Lower leg skin (tissue), 4 donors: ENCODE data around the gene ANKRD45. TPM values are rescaled to one million over a fixed set of nuclear protein-coding genes. Genes with fewer than 3 reads are reported as not detected.
"Not testable (repeated sequence)": the region's sequence is repeated elsewhere in the genome, so short reads cannot be mapped to it uniquely, and the experiment has no call there.

Experiments
- DNase-seq, 2 donors: peaks; one replicate each; pipeline ENCODE4 v3.0.0-alpha.2; 2019; ENCODE audit warnings: low spot score in 2 of 2
- H3K4me3 ChIP-seq: fragments of 200-600 bp; sonication (generic); 2 replicates; pipeline ENCODE4 v1.5.1; 2017; ENCODE audit warnings: mild to moderate bottlenecking, low read depth; ENCODE audit not compliant: poor library complexity, severe bottlenecking
- CTCF ChIP-seq, 3 donors: fragments of 450-650 bp; IDR thresholded peaks; one replicate each; pipeline ENCODE4 v1.5.1; 2016; ENCODE audit warnings: antibody characterized with exemption in 3 of 3, mild to moderate bottlenecking in 3 of 3, moderate library complexity in 2 of 3
- POLR2A ChIP-seq, 2 donors: fragments of 450-650 bp; IDR thresholded peaks; one replicate each; pipeline ENCODE4 v1.6.1; 2016 to 2017; ENCODE audit warnings: antibody characterized with exemption in 2 of 2, mild to moderate bottlenecking in 1 of 2, moderate library complexity in 1 of 2
- WGBS, 2 donors: methylation state at CpG; one replicate each; pipeline ENCODE4 v1.1.5; 2018; 5-methylcytosine and 5-hydroxymethylcytosine counted together
- intact Hi-C: fragments of 100-400 bp; cut with DNase I; formaldehyde crosslinking; loops from one replicate; pipeline ENCODE4 v1.15.0; 2023; ENCODE audit warnings: low total_unique reads
- total RNA-seq, 4 donors: library from RNA; depleted of rRNA; stranded (reverse); fragments of >200 nt; gene quantifications; one replicate each; pipeline ENCODE4 v1.1.0, GENCODE V29; 2016

ANKRD45 gene
- total RNA-seq, 4 donors from 2014 or later, result 1.1 TPM; not detected in 3

- intact Hi-C loops, result no loop called here
- WGBS, 2 donors, result 84 to 90% methylated on average over 2 of the region's 2 CpGs
- no peak overlapping the region for H3K4me3 ChIP-seq
- no peak for DNase-seq
- TF ChIP-seq POLR2A (IDR thresholded peaks at IDR 0.05) (no peak), CTCF (IDR thresholded peaks at IDR 0.05) (no peak)
These were observed 68.1 kb downstream of the ANKRD45 start for GRCh38 chr1:173601588-173601987.

GRCh38 chr1:173596097-173596825 lies 73.4 kb downstream of the ANKRD45 start:
- intact Hi-C loops, result no loop called here
- no peak for TF ChIP-seq POLR2A (IDR thresholded peaks at IDR 0.05)
- no peak for TF ChIP-seq CTCF (IDR thresholded peaks at IDR 0.05)
- no peak overlapping the region for H3K4me3 ChIP-seq
- no peak for DNase-seq
- 92 to 93% methylated on average over 3 of the region's 3 CpGs for WGBS, 2 donors

- DNase-seq, H3K4me3 ChIP-seq, intact Hi-C loops: not testable (repeated sequence)
- 72 to 73% methylated on average over 5 of the region's 5 CpGs for WGBS, 2 donors
These were observed 78.5 kb downstream of the ANKRD45 start for GRCh38 chr1:173591138-173591537.

- H3K4me3 ChIP-seq, result no peak overlapping the region
- no peak for TF ChIP-seq CTCF (IDR thresholded peaks at IDR 0.05)
- no peak for TF ChIP-seq POLR2A (IDR thresholded peaks at IDR 0.05)
- WGBS, 2 donors, result 44 to 46% methylated on average over 1 of the region's 1 CpG
- no peak for DNase-seq
- intact Hi-C loops, result no loop called here
These were observed 79.1 kb downstream of the ANKRD45 start for GRCh38 chr1:173590557-173590956.

- no peak for TF ChIP-seq POLR2A (IDR thresholded peaks at IDR 0.05)
- no peak for TF ChIP-seq CTCF (IDR thresholded peaks at IDR 0.05)
- intact Hi-C loops, result no loop called here
- 41 to 71% methylated on average over 1 of the region's 1 CpG for WGBS, 2 donors
These were observed 88.1 kb downstream of the ANKRD45 start for GRCh38 chr1:173581383-173582079.

GRCh38 chr1:173580658-173581057 lies 89.0 kb downstream of the ANKRD45 start:
- no peak overlapping the region for H3K4me3 ChIP-seq
- 76 to 81% methylated on average over 3 of the region's 3 CpGs for WGBS, 2 donors
- intact Hi-C loops, result no loop called here
- TF ChIP-seq CTCF (IDR thresholded peaks at IDR 0.05), result no peak
- TF ChIP-seq POLR2A (IDR thresholded peaks at IDR 0.05), result no peak
- no peak for DNase-seq

More at GRCh38 chr1:173581383-173582079, 88.1 kb downstream of the ANKRD45 start:
- no peak overlapping the region for H3K4me3 ChIP-seq
- no peak for DNase-seq
